ENCODE measurements around the gene TEF.

DNA sequence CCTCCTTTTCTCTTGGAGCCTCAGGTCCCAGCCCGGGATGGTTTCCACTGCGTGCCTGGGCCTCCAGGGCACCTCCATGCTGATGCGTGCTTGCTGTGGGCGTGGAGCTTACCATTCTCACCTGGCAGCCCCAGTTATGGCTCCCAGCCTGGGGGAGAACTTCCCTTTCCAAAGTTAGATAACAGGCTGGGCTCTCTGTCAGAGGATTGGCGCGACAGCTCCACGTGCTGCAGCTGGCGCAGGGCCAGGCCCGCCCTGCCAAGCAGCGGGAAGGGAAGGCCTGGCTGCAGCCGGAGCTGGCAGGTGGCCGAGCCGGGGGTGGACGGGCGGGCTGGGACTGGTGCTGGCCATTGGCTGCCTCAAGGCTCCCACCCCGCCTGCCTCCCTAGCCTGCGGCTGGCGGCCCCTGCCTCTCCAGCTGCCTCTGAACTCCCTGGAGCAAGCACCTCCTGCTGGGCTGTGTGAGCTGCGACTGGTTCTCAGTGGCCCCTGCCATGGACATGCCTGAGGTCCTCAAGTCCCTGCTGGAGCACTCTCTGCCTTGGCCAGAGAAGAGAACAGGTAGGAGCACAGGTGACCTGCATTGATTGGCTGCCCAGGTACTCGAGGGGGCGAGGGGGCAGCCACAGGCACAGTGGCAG is 14.6 kb upstream of the TEF start:
- TF ChIP-seq ZFP30 (CRISPR knock-in tag; IDR thresholded peaks at IDR 0.05) = no peak
- TF ChIP-seq ZNF565 (CRISPR knock-in tag; conservative IDR thresholded peaks at IDR 0.05; ENCODE audit: low read depth) = no peak
- no peak for TF ChIP-seq ESRRG (CRISPR knock-in tag; IDR thresholded peaks at IDR 0.05)
- TF ChIP-seq ZNF8 (CRISPR knock-in tag; IDR thresholded peaks at IDR 0.05) = no peak

Data from SK-N-SH treated with all-trans-retinoic acid at 6 μM for 48 hours (cell line).